H1 (cell line): ENCODE data around the gene CHD2. TPM values are rescaled to one million over a fixed set of nuclear protein-coding genes. Genes with fewer than 3 reads are reported as not detected.

Experiments used
- CTCF ChIA-PET: fragments of 300-600 bp; sonication (Branson Sonifier 250); formaldehyde crosslinking; loops from one replicate; lab custom pipeline; 2021; ENCODE audit not compliant: partially characterized antibody; lab: Charles Lee
- POLR2A ChIA-PET: fragments of 300-600 bp; sonication (Branson Sonifier 250); formaldehyde crosslinking; loops from one replicate; lab custom pipeline; 2021; ENCODE audit warnings: inconsistent platforms; ENCODE audit not compliant: partially characterized antibody; lab: Charles Lee
- DNase-seq, 2 experiments: peaks; one replicate each; pipeline versions ENCODE4 v3.0.0 to v3.0.0-alpha.2; 2010 to 2022; ENCODE audit warnings: low spot score in 2 of 2, low read depth in 1 of 2, mixed read lengths in 1 of 2
- FAIRE-seq: peaks from 2 replicates; lab custom pipeline; 2011; peaks lifted over from hg19 to GRCh38; lab: Jason Lieb, UNC
- H2AFZ ChIP-seq: 2 replicates; pipeline ENCODE4 v1.8.1; 2012; ENCODE audit warnings: low read length, inconsistent platforms
- H2AK5ac ChIP-seq: 2 replicates; pipeline ENCODE4 v1.6.1; 2013; ENCODE audit warnings: low read depth, low read length
- H2BK120ac ChIP-seq: replicated peaks from 2 replicates; pipeline ENCODE3; 2013; ENCODE audit warnings: low read depth, low read length, inconsistent platforms
- H2BK12ac ChIP-seq: 2 replicates; pipeline ENCODE4 v1.6.1; 2013; ENCODE audit warnings: low read depth, low read length
- H2BK15ac ChIP-seq: 2 replicates; pipeline ENCODE4 v1.6.1; 2013; ENCODE audit warnings: low read length
- H2BK20ac ChIP-seq: 2 replicates; pipeline ENCODE4 v1.6.1; 2013; ENCODE audit warnings: low read length
- H2BK5ac ChIP-seq: 2 replicates; pipeline ENCODE4 v1.6.1; 2013; ENCODE audit warnings: low read depth, low read length
- H3K14ac ChIP-seq: 2 replicates; pipeline ENCODE4 v1.6.1; 2013; ENCODE audit warnings: inconsistent platforms; ENCODE audit not compliant: insufficient read length
- H3K18ac ChIP-seq: 2 replicates; pipeline ENCODE4 v1.6.1; 2013; ENCODE audit warnings: low read length; ENCODE audit errors: extremely low read depth
- H3K23ac ChIP-seq: 2 replicates; pipeline ENCODE4 v1.6.1; 2013; ENCODE audit warnings: inconsistent platforms; ENCODE audit not compliant: insufficient read length
- H3K23me2 ChIP-seq: 2 replicates; pipeline ENCODE4 v1.6.1; 2013; ENCODE audit warnings: low read depth, low read length
- H3K27ac ChIP-seq: 2 replicates; pipeline ENCODE4 v1.6.1; 2011; ENCODE audit warnings: low read depth, low read length, inconsistent platforms
- H3K27me3 ChIP-seq, 4 experiments: replicated peaks in 1 of 4; 1 replicate in 1 of 4; 2 replicates in 3 of 4; pipeline versions ENCODE4 v1.6.1 to v1.8.1; 2011 to 2013; ENCODE audit warnings: low read length in 3 of 4, mild to moderate bottlenecking in 3 of 4, inconsistent platforms in 2 of 4, mixed read lengths in 2 of 4, moderate library complexity in 1 of 4; ENCODE audit not compliant: control insufficient read depth in 3 of 4, insufficient read depth in 3 of 4; ENCODE audit errors: extremely low read depth in 1 of 4
- H3K36me3 ChIP-seq, 4 experiments: 2 replicates each; pipeline versions ENCODE4 v1.6.1 to v1.8.1; 2011 to 2013; ENCODE audit warnings: mild to moderate bottlenecking in 4 of 4, low read length in 3 of 4, moderate library complexity in 2 of 4, control low read depth in 1 of 4, inconsistent platforms in 1 of 4; ENCODE audit not compliant: insufficient read depth in 4 of 4, control insufficient read depth in 2 of 4
- H3K4ac ChIP-seq: replicated peaks from 2 replicates; pipeline ENCODE3; 2013; ENCODE audit warnings: low read length, low read depth, mixed read lengths, inconsistent platforms; ENCODE audit not compliant: insufficient read length
- H3K4me1 ChIP-seq, 4 experiments: replicated peaks in 1 of 4; 1 replicate in 1 of 4; 2 replicates in 3 of 4; pipeline versions ENCODE4 v1.6.1 to v1.8.1; 2011 to 2013; ENCODE audit warnings: low read length in 3 of 4, inconsistent platforms in 2 of 4, mixed read lengths in 1 of 4; ENCODE audit not compliant: insufficient read depth in 4 of 4, control insufficient read depth in 3 of 4
- H3K4me2 ChIP-seq, 2 experiments: 2 replicates each; pipeline versions ENCODE4 v1.6.1 to v1.8.1; 2011 to 2013; ENCODE audit warnings: low read depth in 2 of 2, low read length in 2 of 2, control low read depth in 1 of 2, inconsistent platforms in 1 of 2, mild to moderate bottlenecking in 1 of 2; ENCODE audit not compliant: insufficient read depth in 1 of 2
- H3K4me3 ChIP-seq, 4 experiments: fragments of 200-600, 300-600 bp in 1 of 4; sonication (generic), shearing (Covaris generic), sonication (Bioruptor Twin) in 1 of 4; 2 replicates each; pipeline versions ENCODE4 v1.5.1 to v1.8.1; 2011 to 2016; ENCODE audit warnings: low read length in 4 of 4, low read depth in 3 of 4, control low read depth in 2 of 4, inconsistent platforms in 2 of 4, mild to moderate bottlenecking in 2 of 4, mixed read lengths in 1 of 4, moderate library complexity in 1 of 4; ENCODE audit not compliant: insufficient read depth in 2 of 4; ENCODE audit errors: extremely low read depth in 1 of 4
- H3K56ac ChIP-seq: replicated peaks from 2 replicates; pipeline ENCODE3; 2013; ENCODE audit warnings: low read depth, mild to moderate bottlenecking, mixed read lengths, low read length, inconsistent platforms; ENCODE audit not compliant: insufficient read length
- H3K79me1 ChIP-seq: 2 replicates; pipeline ENCODE4 v1.6.1; 2013; ENCODE audit warnings: low read depth, low read length, control low read depth
- H3K79me2 ChIP-seq, 2 experiments: 2 replicates each; pipeline versions ENCODE4 v1.6.1 to v1.8.1; 2012 to 2013; ENCODE audit warnings: low read length in 2 of 2, mild to moderate bottlenecking in 2 of 2, inconsistent platforms in 1 of 2; ENCODE audit not compliant: insufficient read depth in 2 of 2, control insufficient read depth in 1 of 2
- H3K9ac ChIP-seq, 4 experiments: replicated peaks in 1 of 4; 1 replicate in 1 of 4; 2 replicates in 3 of 4; pipeline versions ENCODE4 v1.6.1 to v1.8.1; 2011 to 2013; ENCODE audit warnings: low read depth in 3 of 4, low read length in 3 of 4, control low read depth in 2 of 4, mild to moderate bottlenecking in 2 of 4, moderate library complexity in 2 of 4, inconsistent platforms in 1 of 4; ENCODE audit errors: extremely low read depth in 1 of 4
- H3K9me3 ChIP-seq, 2 experiments: 2 replicates each; pipeline versions ENCODE4 v1.6.1 to v1.8.1; 2012 to 2013; ENCODE audit warnings: mild to moderate bottlenecking in 2 of 2, moderate library complexity in 2 of 2, control low read depth in 1 of 2, inconsistent platforms in 1 of 2, low read depth in 1 of 2, low read length in 1 of 2, mixed read lengths in 1 of 2; ENCODE audit not compliant: insufficient read depth in 2 of 2
- H4K20me1 ChIP-seq, 2 experiments: replicated peaks in 1 of 2; 2 replicates each; pipeline versions ENCODE3 to v1.8.1; 2011 to 2013; ENCODE audit warnings: inconsistent platforms in 2 of 2, low read length in 2 of 2, mild to moderate bottlenecking in 1 of 2; ENCODE audit not compliant: insufficient read depth in 2 of 2, control insufficient read depth in 1 of 2
- H4K5ac ChIP-seq: 2 replicates; pipeline ENCODE4 v1.6.1; 2013; ENCODE audit warnings: low read length, low read depth, mixed read lengths, inconsistent platforms; ENCODE audit not compliant: insufficient read length
- H4K8ac ChIP-seq: 2 replicates; pipeline ENCODE4 v1.8.0; 2013; ENCODE audit warnings: mild to moderate bottlenecking, moderate library complexity, low read length, inconsistent platforms; ENCODE audit not compliant: insufficient read depth; ENCODE audit errors: extremely low read depth
- H4K91ac ChIP-seq: replicated peaks from 2 replicates; pipeline ENCODE3; 2013; ENCODE audit warnings: low read length, mixed read lengths, inconsistent platforms; ENCODE audit not compliant: insufficient read length
- CHD2 ChIP-seq: IDR thresholded peaks from 2 replicates; pipeline ENCODE4 v1.6.1; 2012; ENCODE audit warnings: low read length, improper control_type of control experiment
- GTF2F1 ChIP-seq: IDR thresholded peaks from 2 replicates; pipeline ENCODE4 v1.6.1; 2012; ENCODE audit warnings: low read depth, low read length, improper control_type of control experiment, borderline replicate concordance
- HDAC2 ChIP-seq, 2 experiments: fragments of 300-600 bp in 1 of 2; sonication (generic) in 1 of 2; IDR thresholded peaks; 2 replicates each; pipeline ENCODE4 v1.6.1; 2011 to 2012; ENCODE audit warnings: low read depth in 2 of 2, low read length in 2 of 2, mild to moderate bottlenecking in 2 of 2, moderate library complexity in 2 of 2, borderline replicate concordance in 1 of 2, inconsistent platforms in 1 of 2
- RXRA ChIP-seq: IDR thresholded peaks from 2 replicates; pipeline ENCODE4 v1.6.1; 2011; ENCODE audit warnings: low read depth, mild to moderate bottlenecking, low read length, moderate library complexity; ENCODE audit not compliant: insufficient read depth
- SP1 ChIP-seq: IDR thresholded peaks from 2 replicates; pipeline ENCODE4 v1.6.1; 2011; ENCODE audit warnings: low read depth, low read length
- TAF1 ChIP-seq: IDR thresholded peaks from 2 replicates; pipeline ENCODE4 v1.6.1; 2011; ENCODE audit warnings: mild to moderate bottlenecking, low read depth, low read length
- TEAD4 ChIP-seq: IDR thresholded peaks from 2 replicates; pipeline ENCODE4 v1.6.1; 2012; ENCODE audit warnings: low read depth, low read length, inconsistent platforms, mixed read lengths
- YY1 ChIP-seq: IDR thresholded peaks from 2 replicates; pipeline ENCODE4 v1.6.1; 2011; ENCODE audit warnings: low read depth, mild to moderate bottlenecking, low read length
- whole genome bisulfite sequencing, 2 experiments: shearing (Covaris generic) in 1 of 2; methylation state at CpG; one replicate each; pipeline versions ENCODE4 v1.1.6 to v1.1.7; 2013 to 2015; ENCODE audit warnings: low lambda C conversion rate in 2 of 2, mixed read lengths in 2 of 2, inconsistent platforms in 1 of 2, low coverage in 1 of 2, missing lambda C conversion rate in 1 of 2; ENCODE audit not compliant: insufficient replicate concordance in 2 of 2, insufficient coverage in 1 of 2, insufficient read length in 1 of 2; ENCODE audit errors: extremely low coverage in 1 of 2, missing lambda C conversion rate in 1 of 2; 5-methylcytosine and 5-hydroxymethylcytosine counted together
- polyA plus RNA-seq, 7 experiments: library from polyadenylated mRNA; depleted of rRNA in 3 of 7; stranded (reverse) in 5 of 7; unstranded in 2 of 7; fragments of >200 nt in 5 of 7; fragments of 200-250 nt in 2 of 7; gene quantifications; 1 replicate in 5 of 7; 2 replicates in 1 of 7; 4 replicates in 1 of 7; pipeline versions ENCODE4 v1.2.1 to v1.2.3, GENCODE V29; 2011 to 2013; ENCODE audit warnings: missing spikeins in 2 of 7, mixed read lengths in 2 of 7
- total RNA-seq: library from RNA; stranded (reverse); fragmentation: NEBNext Ultra II Directional; extraction: Animal tissue kit (Norgen Biotek cat#: 25700); gene quantifications from 2 replicates; pipeline ENCODE4 v1.2.1, GENCODE V29; 2021
- TF ChIP-seq, protein P1 (sequence below): IDR thresholded peaks from 2 replicates; pipeline ENCODE4 v1.6.1; 2012; ENCODE audit warnings: low read length, inconsistent platforms

CHD2 gene
- total and polyA plus RNA-seq, 2 of the 8 experiments (the other 6 are each of a cell fraction or from before 2014, with no cell fraction given): 28.8 to 70.0 TPM

GRCh38 chr15:92901995-92902394, 1.9 kb downstream of the CHD2 start:
- Histone ChIP-seq H2AK5ac (no peak overlapping the region), H3K36me3 (peaks cover 0 to 36% (median 3%) of the 10 kb centered on the region in 4 experiments; a peak in 3 of 8 replicates), H4K20me1 (peaks cover 2 to 10% of the 10 kb centered on the region in 2 experiments), H2BK20ac (no peak overlapping the region), H2BK12ac (no peak overlapping the region), H3K9me3 (no peaks in the 10 kb centered on the region), H2BK5ac (no peak overlapping the region), H3K56ac (no peak overlapping the region), H3K4me2 (peak overlapping the region; percentile 75 to 89), H3K27me3 (no peaks in the 10 kb centered on the region), H3K79me1 (no peaks in the 10 kb centered on the region), H3K23ac (no peak overlapping the region), H3K79me2 (peaks cover 36 to 91% of the 10 kb centered on the region in 2 experiments), H3K9ac (peak overlapping the region in 2 of 4 experiments; percentile 16 to 69; a peak in 2 of 7 replicates), H4K5ac (no peak overlapping the region), H2AFZ (no peak overlapping the region), H3K14ac (no peak overlapping the region), H3K23me2 (peaks cover 2% of the 10 kb centered on the region; the same call in 1 of the 2 replicates), H3K18ac (no peak overlapping the region), H2BK15ac (no peak overlapping the region), H2BK120ac (no peak overlapping the region), H3K4me1 (peaks cover 0 to 12% (median 3%) of the 10 kb centered on the region in 4 experiments; a peak in 5 of 7 replicates), H4K91ac (no peak overlapping the region), H3K27ac (no peak overlapping the region), H3K4me3 (peak overlapping the region; percentile 37 to 97 (median 88)), H4K8ac (no peak overlapping the region), H3K4ac (no peak overlapping the region)
- WGBS, 2 experiments: 16% methylated on average over 2 of the region's 2 CpGs; no CpG with 5 or more reads in 1 of the 2 experiments
- DNase-seq: no peak
- no peak for FAIRE-seq
- POLR2A ChIA-PET: interaction anchor here (1.5 to 7.7 kb wide), 6 partner anchors 13 to 105 kb away, joined by 4 to 255 read pairs (median 58); no protein-coding TSS in a partner anchor
- CTCF ChIA-PET: interaction anchor here (0.6 to 1.9 kb wide), 4 partner anchors 13 to 106 kb away, joined by 3 to 5 read pairs (median 3); no protein-coding TSS in a partner anchor
- TF ChIP-seq TAF1 (no peak), YY1 (no peak), TEAD4 (no peak), GTF2F1 (no peak), HDAC2 (IDR thresholded peaks at IDR 0.05; ENCODE audit: borderline replicate concordance in 1 of 2, low read depth in 2 of 2, low read length in 2 of 2) (no peak), RXRA (no peak), CHD2 (no peak), SP1 (no peak)
- TF ChIP-seq, protein P1, sequence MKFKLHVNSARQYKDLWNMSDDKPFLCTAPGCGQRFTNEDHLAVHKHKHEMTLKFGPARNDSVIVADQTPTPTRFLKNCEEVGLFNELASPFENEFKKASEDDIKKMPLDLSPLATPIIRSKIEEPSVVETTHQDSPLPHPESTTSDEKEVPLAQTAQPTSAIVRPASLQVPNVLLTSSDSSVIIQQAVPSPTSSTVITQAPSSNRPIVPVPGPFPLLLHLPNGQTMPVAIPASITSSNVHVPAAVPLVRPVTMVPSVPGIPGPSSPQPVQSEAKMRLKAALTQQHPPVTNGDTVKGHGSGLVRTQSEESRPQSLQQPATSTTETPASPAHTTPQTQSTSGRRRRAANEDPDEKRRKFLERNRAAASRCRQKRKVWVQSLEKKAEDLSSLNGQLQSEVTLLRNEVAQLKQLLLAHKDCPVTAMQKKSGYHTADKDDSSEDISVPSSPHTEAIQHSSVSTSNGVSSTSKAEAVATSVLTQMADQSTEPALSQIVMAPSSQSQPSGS: no peak
